OCI-LY3 (cell line): ENCODE measurements around the gene PXN.

Source experiments
- H2AFZ ChIP-seq: fragments of 200-600, 300-600 bp; shearing (Covaris generic); 2 replicates; pipeline ENCODE4 v1.6.0; 2014; ENCODE audit warnings: antibody characterized with exemption, low read depth, low read length
- H3K27ac ChIP-seq: fragments of 200-600, 300-600 bp; sonication (generic); 2 replicates; pipeline ENCODE4 v1.5.1; 2014; ENCODE audit warnings: mild to moderate bottlenecking, low read length, moderate library complexity, mixed read lengths
- H3K27me3 ChIP-seq: fragments of 200-600, 300-600 bp; sonication (generic); 2 replicates; pipeline ENCODE4 v1.6.1; 2014; ENCODE audit warnings: low read depth, low read length, mixed read lengths
- H3K36me3 ChIP-seq: fragments of 200-600, 300-600 bp; sonication (generic); replicated peaks from 2 replicates; pipeline ENCODE3; 2014; ENCODE audit warnings: low read depth, low read length, mixed read lengths
- H3K4me1 ChIP-seq: fragments of 300-600, 200-600 bp; sonication (generic); 2 replicates; pipeline ENCODE4 v1.6.1; 2014; ENCODE audit warnings: low read length, mixed read lengths
- H3K4me2 ChIP-seq: fragments of 200-600, 300-600 bp; sonication (generic); 2 replicates; pipeline ENCODE4 v1.6.1; 2014; ENCODE audit warnings: low read length, mixed read lengths
- H3K4me3 ChIP-seq: fragments of 300-600, 200-600 bp; sonication (generic); 2 replicates; pipeline ENCODE4 v1.5.1; 2014; ENCODE audit warnings: antibody characterized with exemption, mild to moderate bottlenecking, low read length, moderate library complexity
- H3K79me2 ChIP-seq: fragments of 300-600, 200-600 bp; shearing (Covaris generic); 2 replicates; pipeline ENCODE4 v1.6.1; 2014; ENCODE audit warnings: mild to moderate bottlenecking, low read length, mixed read lengths
- H3K9ac ChIP-seq: fragments of 300-600, 200-600 bp; shearing (Covaris generic); 2 replicates; pipeline ENCODE4 v1.6.0; 2014; ENCODE audit warnings: mild to moderate bottlenecking, low read length, moderate library complexity
- H3K9me3 ChIP-seq: fragments of 200-600, 300-600 bp; shearing (Covaris generic); 2 replicates; pipeline ENCODE4 v1.6.1; 2014; ENCODE audit warnings: low read length, mixed read lengths; ENCODE audit not compliant: insufficient read depth
- H4K20me1 ChIP-seq: fragments of 200-600, 300-600 bp; sonication (generic); 2 replicates; pipeline ENCODE4 v1.6.1; 2016; ENCODE audit warnings: low read length, mixed read lengths; ENCODE audit not compliant: insufficient read depth
- CTCF ChIP-seq: fragments of 200-600, 300-600 bp; sonication (generic); IDR thresholded peaks from 2 replicates; pipeline ENCODE4 v1.5.1; 2014; ENCODE audit warnings: antibody characterized with exemption, low read length, low read depth
- EZH2phosphoT487 ChIP-seq: fragments of 200-600 bp; shearing (Covaris generic); IDR thresholded peaks from 2 replicates; pipeline ENCODE4 v1.6.1; 2018; ENCODE audit warnings: antibody characterized with exemption, mixed run types, low read depth

The PXN gene

GRCh38 chr12:120220838-120221575 lies 44.5 kb downstream of the PXN start:
- H3K27ac ChIP-seq: no peak overlapping the region
- no peak overlapping the region for H2AFZ ChIP-seq
- H4K20me1 ChIP-seq: no peaks in the 10 kb centered on the region
- no peak overlapping the region for H3K9ac ChIP-seq
- no peaks in the 10 kb centered on the region for H3K27me3 ChIP-seq
- no peaks in the 10 kb centered on the region for H3K79me2 ChIP-seq
- H3K36me3 ChIP-seq: no peaks in the 10 kb centered on the region
- H3K4me1 ChIP-seq: no peaks in the 10 kb centered on the region
- no peak overlapping the region for H3K4me2 ChIP-seq
- TF ChIP-seq EZH2phosphoT487: no peak
- no peak for TF ChIP-seq CTCF
- H3K4me3 ChIP-seq: no peak overlapping the region
- H3K9me3 ChIP-seq: no peaks in the 10 kb centered on the region

GRCh38 chr12:120218680-120219606 lies 46.6 kb downstream of the PXN start:
- no peak overlapping the region for H3K4me2 ChIP-seq
- no peaks in the 10 kb centered on the region for H3K4me1 ChIP-seq
- no peak overlapping the region for H3K4me3 ChIP-seq
- H4K20me1 ChIP-seq: no peaks in the 10 kb centered on the region
- no peaks in the 10 kb centered on the region for H3K36me3 ChIP-seq
- H3K79me2 ChIP-seq: no peaks in the 10 kb centered on the region
- TF ChIP-seq EZH2phosphoT487 (no peak), CTCF (no peak)
- no peaks in the 10 kb centered on the region for H3K9me3 ChIP-seq
- H3K9ac ChIP-seq: no peak overlapping the region
- no peak overlapping the region for H3K27ac ChIP-seq
- no peaks in the 10 kb centered on the region for H3K27me3 ChIP-seq
- H2AFZ ChIP-seq: no peak overlapping the region

- Histone ChIP-seq H3K9me3 (no peaks in the 10 kb centered on the region), H3K79me2 (no peaks in the 10 kb centered on the region), H3K36me3 (no peaks in the 10 kb centered on the region), H3K9ac (no peak overlapping the region), H2AFZ (no peak overlapping the region), H3K4me1 (no peaks in the 10 kb centered on the region), H4K20me1 (no peaks in the 10 kb centered on the region), H3K27me3 (no peaks in the 10 kb centered on the region), H3K4me2 (no peak overlapping the region), H3K4me3 (no peak overlapping the region), H3K27ac (no peak overlapping the region)
- TF ChIP-seq CTCF (no peak), EZH2phosphoT487 (no peak)
Measured at GRCh38 chr12:120216742-120217605, 48.6 kb downstream of the PXN start.
